GM18867 (cell line): ENCODE results near the gene HOXA7.

Experiments
- ATAC-seq: cut with Tn5 transposase; IDR thresholded peaks from one replicate; pipeline ENCODE4 v1.9.1; 2021; ENCODE audit warnings: mild to moderate bottlenecking, moderate library complexity; ENCODE audit not compliant: unreplicated experiment

The HOXA7 gene

DNA sequence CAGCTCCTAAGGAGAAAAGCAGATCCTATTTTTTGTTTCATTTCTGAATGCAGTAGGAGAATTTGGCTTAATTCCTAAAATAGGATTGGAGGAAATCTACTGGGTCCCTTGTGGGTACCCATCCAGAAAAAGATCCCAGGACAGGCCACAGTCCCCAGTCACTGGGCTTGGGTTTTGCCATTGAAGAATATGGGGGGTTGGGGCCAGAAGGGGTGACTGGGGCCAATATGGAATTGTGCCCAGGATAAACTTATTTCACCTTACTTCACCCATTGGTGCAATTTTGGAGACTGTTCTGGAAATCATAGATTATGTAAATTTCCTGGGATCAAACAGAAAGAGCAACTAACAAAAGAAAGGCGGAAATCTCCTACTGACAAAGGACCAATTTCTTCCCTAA is 18.0 kb downstream of the HOXA7 start:
- no peak for ATAC-seq

DNA sequence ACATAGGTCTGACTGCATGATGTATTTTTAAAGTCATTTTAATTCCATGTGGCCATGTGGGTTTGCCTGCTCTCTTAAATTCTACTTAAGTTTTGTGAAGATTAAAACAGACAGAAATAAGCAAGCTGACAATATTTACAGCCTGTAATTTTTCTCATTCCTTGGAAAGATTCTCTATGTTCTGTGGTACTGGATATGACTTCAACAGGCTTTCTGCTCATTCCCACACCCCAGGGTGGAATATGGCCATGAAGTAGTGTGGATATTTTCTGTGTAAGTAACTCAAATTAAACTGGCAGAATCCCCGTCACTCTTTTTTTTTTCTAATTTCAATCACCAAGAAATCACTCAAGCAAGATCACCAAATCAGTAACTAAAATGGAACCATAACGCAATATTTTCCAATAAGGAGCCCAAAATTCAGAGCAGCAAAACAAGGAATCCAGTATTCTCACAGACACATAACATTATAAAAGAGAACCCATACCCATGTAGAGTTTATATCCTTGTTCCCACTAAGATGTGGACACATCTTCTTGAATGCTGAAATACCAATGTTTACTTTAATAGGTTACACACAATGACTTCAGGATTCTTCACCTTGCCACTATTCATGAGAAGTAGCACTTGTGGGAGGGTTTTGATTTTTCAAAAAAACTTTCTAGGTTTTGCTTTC is 18.7 kb downstream of the HOXA7 start:
- no peak for ATAC-seq

GRCh38 chr7:27134392-27134791 is 22.1 kb downstream of the HOXA7 start:
- no peak for ATAC-seq

DNA sequence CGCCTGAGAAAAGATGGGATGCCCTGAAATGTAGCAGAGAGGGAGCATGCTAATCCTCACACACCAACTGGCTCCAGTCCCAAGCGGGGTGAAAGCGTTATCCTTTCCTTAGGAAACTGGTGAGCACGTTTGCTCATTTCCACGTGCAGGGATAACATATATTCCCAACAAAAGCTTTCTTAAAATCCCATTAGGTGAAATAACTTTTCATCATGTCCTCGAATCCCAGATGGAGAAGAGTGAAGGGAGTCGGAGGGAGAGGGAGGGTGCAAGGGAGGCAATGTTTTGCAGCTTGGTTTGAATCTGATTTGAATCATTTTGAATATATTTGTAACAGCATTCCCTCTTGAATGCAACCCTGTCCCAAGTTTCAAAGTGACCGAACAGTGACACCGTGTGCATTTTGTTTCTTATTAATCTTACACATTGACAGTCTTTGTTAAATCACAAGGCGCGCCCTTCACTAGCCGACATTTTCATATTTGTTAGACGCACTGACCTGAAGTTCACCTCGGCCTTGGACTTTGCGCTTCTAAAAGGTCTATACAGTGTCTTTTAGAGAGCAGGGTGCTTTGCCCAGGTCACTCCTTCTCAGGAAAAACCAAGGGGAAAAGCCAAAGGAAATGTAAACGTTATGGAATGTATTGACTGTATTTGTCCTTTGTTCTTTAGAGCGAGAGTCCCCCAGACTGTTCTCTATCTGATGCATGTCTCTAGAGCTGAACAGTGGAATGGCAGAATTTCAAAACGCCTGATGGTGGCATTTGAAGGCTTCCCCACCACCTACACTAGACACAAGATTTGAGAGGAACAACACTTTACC is 22.9 kb downstream of the HOXA7 start:
- no peak for ATAC-seq

GRCh38 chr7:27132978-27133377 is 23.5 kb downstream of the HOXA7 start:
- no peak for ATAC-seq

DNA sequence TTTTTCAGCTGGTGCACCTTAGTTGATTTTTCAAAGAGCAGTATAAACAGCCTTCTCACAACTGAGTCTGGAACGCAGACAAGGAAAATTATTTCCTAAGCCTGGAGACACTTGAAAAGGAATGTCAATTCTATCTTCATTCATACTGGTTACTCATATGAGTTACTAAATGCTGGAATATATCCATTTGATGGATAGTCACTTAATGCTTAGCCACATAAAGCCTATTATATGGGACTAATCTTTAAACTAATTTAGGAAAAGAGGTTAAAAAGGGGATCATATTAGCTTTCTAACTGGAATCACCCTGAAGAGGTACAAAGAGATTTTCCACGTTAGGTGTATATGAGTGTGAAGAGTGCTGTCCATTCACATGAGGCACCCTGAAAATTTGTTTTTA is 24.3 kb downstream of the HOXA7 start:
- no peak for ATAC-seq

DNA sequence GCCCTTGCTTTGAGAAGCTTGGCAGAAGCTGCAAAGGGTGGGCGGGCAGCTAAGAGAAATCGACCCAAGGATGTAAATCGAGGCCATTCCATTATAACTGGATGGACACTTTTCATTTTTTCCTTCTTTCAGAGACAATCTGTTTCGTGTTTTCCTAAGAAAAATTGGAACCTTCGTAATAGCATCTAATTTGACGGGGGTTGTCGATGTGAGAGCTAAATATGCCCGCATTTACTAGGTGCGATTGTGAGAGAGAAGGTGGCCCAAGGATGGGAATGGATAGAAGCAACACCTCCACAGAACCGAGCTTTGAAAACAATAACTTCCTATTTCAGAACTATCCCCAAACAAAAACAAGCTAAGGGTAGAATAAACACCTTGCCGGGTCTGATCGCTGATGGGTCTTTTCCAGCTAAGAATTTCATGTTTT is 25.1 kb downstream of the HOXA7 start:
- ATAC-seq, result no peak

DNA sequence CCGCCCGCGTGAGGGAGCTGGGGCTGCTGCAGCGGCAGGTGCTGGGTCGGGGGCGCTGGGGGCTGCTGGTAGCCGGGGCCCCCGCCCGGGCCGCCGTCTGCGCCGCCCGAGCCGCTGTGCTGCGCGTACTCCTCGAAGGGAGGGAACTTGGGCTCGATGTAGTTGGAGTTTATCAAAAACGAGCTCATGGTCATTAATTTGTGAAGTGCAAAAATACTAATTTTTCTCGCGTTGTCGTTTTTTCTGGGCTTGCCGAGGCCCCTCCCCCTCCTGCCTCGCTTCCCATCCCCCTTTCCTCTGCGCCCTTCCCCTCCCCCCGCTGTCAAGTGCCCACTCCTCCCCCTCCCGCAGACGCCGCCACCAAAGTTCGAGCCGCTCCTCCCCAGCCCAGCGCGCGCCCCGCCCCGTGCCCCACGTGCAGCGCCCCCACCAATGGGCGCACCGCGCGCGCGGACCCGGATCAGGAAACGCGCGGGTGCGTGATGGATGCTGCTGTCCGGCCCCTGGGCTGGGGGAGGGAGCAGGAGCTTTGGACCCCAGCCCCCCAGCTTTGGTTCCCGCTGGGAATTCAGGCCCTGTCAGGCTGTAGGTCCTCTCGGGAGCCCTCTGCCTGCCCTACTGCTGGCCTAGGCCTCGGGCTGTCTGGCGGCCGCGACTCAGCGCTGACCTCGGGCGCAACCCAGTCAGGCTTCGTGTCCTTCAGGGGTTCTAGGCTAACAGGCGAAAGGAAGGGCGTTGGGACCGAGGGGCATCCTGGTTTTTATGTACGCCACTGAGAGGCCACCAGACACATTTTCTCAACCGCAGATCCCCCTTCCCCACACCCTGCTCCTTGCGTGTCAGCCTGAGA is 25.7 kb downstream of the HOXA7 start, which contains the start of gene HOXA4:
TSS of gene HOXA4 (minus strand) at position 218 of the 850 bp plus-strand sequence. CDS start at position 194, 24 bp downstream.
- no peak for ATAC-seq

DNA sequence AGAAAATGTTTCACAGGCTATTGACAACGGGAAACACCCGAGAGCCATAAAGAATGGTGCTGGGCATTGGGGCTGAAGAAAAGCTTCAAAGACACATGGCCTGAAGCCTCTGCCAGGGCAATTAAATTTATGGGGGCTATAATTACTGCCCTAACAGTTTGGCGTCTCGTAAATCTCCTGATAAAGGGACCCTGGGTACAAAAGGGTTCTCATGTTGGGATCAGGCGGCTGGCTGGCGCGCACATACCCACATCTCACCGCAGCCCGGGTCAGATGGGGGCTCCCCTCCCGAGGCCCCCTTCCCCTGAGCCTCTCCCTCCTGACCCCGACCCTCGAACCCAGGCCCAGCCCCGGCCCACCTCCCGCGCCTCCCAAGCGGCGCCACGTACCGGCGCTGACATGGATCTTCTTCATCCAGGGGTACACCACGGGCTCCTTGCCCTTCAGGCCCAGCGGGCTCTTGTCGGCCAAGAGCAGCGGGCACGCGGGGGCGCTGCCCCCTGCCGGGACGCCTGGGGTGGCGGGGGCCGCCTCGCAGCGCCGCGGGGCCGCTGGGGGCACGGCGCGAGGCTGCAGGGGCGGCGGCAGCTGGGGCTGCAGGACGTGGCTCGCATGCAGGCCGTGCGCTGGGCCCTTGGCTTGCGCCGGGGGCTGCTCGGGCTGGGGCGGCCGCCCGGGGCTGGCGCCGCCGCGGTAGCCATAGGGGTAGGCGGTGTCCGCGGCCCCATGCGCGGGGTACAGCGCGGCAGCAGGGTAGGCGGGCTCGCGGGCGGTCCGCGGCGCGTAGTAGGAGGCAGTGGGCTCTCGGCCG is 26.5 kb downstream of the HOXA7 start:
- ATAC-seq, result no peak

DNA sequence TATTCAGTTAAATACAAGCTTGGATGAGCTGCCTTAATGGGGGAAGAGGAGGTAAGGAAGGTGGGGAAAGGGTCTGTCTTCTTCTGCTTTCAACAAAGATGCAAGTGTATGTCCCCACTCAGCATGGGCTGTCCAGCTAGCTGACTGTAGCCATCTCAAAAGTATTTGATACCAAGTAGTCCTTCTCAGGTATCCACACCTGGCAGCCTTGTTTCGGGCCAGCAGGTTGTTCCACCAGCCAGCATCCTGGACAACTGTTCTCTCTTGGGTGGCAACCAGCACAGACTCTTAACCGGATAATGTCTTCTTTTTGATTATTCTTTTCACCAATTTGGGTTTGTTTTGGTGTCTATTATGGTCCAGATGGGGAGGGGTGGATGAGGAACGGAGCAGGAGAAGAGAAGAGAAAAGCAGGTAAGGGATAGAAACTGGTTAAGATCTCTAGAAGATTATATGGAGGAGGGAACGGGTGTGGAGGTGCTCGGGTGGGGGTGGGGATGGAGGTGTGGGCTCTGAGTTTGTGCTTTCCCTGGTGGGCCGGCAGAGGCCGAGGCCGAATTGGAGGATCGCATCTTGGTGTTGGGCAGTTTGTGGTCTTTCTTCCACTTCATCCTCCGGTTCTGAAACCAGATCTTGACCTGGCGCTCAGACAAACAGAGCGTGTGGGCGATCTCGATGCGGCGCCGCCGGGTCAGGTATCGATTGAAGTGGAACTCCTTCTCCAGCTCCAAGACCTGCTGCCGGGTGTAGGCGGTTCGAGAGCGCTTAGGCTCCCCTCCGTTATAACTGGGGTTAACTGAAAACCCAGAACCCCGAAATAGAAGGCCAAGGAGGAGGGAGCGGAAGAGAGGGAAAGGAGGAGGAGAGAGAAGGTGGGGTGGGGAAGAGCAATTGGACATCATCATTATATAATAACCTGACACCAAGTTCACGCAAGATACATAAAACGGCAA is 27.4 kb downstream of the HOXA7 start:
- ATAC-seq, result no peak

DNA sequence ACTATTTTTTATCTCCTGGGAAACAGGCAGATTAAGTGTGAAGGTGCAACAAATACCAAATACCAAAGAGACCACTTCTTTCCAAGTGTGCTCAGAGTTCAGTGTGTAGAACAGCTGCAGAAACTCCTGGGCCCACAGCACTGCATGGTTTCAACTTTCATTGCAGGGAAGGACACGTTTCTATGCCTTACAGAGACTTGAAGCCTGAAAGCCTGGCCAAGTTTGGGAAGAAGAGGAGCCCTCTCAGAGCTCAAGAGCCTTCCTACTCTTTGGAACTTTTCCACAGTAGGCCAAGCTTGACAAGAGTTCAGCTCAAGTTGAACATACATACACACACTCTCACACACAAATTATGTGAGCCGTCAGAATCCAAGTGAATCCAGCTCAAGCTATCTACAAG is 28.4 kb downstream of the HOXA7 start:
- no peak for ATAC-seq

- no peak for ATAC-seq
These were observed 29.7 kb downstream of the HOXA7 start for GRCh38 chr7:27126596-27127327.

- ATAC-seq, result no peak
These were observed 30.5 kb downstream of the HOXA7 start for GRCh38 chr7:27125986-27126394.

DNA sequence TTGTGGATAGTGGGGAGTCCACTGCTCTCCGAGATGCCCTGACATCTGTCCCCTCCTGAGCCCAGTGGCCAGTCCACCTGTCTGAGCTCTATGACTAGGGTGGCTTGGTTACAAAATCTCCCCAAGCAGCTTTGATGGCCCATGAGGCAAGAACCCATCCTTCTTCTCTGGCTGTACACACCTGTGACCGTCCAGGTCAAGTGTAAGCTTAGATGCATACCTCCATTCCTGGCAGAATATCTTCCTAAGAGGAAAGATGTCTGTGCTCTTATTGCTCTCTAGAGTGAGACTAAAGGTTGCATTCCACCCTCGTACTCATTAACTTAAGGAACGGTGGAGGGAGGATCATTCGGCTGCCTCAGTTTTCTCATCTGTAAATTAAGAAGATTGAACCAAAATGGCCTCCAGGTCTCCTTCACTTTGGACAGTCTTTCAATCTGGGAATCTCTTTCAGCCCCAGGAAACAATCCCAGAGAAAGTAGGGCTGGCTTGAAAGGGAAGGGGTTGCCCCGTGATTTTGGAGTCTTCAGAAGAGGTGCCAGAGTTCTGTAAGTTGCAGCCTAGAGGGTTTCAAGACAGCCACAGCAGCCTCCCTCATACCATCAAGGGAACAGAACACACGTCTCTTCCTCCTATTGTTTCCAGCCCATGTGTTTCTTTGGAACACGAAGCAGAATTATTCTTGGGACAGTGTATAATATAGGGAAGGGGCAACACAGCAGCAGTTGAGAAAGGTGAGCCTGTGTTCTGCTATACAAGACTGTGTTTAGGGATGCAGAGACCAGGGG is 31.4 kb downstream of the HOXA7 start:
- ATAC-seq, result no peak

- ATAC-seq, result no peak
These were observed 32.2 kb downstream of the HOXA7 start for GRCh38 chr7:27124096-27124901.

GRCh38 chr7:27123477-27124053 is 32.9 kb downstream of the HOXA7 start:
- ATAC-seq, result no peak

DNA sequence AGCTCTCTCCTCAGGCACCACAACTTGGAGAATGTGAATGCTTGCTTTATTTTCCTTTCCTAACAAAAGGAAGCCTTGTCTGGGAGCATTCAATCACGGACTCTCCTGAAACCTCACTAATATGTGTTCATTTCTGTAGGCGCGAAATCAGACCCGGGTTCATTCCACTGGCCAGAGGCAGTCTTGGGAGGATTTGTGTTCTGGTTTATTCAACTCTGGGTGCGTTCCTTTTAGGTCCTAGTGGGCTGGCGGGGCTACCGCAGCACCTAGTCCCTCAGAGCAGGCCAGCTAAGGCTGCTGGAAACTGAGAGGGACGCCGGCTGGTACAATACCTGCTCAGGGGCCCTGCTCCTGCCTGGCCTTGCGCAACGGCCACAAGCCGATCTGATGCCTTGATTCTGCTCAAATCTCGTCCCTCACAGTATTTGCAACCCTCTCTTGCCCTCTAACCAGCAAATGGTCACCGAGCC is 33.4 kb downstream of the HOXA7 start:
- no peak for ATAC-seq
